NCI-H1436 treated with DMSO at 0.1 percent for 48 hours (cell line): ENCODE measurements around the gene CDH4.

ENCODE experiments used
- DNase-seq: peaks from one replicate; lab custom pipeline; 2025; lab: John Stamatoyannopoulos, UW

The CDH4 gene

DNA sequence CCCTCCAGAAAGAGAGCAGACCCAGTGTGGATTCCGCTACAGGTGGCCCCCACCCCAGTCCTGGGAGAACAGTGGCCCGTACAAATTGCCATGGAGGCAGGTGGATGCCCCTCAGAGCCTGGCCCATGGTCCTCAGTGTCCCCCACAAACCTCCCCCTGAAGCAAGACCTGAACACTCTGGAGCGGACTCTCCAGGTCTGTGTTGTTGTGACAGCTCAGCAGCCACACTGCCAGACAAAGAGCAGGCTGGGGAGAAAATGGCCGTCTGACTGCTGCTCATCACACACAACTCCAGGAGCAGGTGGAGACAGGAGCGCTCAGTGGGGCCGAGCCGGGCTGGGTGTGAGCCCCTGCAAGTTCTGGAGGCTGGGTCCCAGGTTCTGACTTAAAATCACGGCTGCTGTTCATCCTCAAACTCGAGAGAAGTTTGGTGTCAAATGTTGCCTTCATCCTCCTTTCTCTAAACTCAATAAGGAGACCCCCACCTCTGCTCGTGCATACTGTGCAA, 241.8 kb downstream of the CDH4 start:
- no peak for DNase-seq

DNA sequence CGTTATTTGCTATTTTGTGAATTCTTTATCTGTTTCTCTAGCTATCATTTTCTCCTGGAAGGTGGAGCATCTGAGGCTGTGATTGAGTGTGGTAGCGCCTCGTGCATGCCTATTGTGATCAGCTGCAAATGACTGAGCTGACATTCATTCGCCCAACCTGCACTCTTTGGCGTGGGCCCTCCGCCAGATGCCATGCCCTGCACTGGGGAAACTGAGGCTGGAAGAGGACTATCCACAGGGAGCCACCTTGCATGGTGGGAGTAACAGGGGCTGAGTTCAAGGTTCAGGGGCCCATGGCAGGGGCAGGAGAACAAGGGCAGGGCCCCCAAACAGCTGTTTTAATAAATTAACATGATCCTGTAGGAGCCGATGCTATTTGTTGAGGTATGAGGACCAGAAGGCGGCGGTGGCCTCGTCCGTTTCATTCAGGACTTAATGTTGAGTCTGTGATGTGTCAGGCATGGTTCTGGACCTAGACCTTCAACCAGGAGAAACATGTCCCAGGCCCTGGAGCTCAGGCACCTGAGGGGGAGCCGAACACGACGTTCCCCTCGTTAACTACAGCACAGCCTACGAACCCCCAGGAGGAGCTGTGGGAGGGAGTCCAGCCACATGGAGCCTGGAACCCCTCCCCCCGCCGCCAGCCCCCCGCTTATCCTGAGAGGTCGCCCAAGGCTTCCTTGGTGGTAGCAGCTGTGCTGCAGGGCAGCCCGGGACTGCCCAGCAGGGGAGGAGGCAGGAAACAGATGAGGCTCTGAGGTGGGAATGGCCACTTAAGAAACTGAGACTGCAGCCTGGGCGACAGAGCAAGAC, 242.9 kb downstream of the CDH4 start:
- DNase-seq = no peak

DNA sequence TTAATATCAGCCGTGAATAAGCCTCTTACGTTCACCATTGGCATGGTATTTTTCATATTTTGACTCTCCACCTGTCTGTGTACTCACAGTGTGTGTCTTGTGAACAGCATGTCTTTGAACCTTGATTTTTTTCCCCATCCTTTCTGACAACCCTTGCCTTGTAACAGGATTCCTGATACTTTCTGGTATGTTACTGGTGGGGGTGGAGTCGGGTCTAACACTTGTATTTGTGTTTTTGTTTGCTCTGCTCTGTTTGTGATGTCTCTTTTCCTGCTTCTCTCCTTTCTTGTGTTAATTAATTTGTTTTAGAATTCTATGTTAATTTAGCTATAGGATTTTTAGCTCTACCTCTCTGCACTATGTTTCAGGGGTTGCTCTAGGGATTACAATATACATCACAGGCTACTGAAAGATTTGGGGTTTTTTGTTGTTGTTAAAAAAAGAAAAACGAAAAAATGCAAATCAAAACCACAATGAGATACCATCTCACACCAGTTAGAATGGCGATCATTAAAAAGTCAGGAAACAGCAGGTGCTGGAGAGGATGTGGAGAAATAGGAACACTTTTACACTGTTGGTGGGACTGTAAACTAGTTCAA, 245.1 kb downstream of the CDH4 start:
- no peak for DNase-seq

DNA sequence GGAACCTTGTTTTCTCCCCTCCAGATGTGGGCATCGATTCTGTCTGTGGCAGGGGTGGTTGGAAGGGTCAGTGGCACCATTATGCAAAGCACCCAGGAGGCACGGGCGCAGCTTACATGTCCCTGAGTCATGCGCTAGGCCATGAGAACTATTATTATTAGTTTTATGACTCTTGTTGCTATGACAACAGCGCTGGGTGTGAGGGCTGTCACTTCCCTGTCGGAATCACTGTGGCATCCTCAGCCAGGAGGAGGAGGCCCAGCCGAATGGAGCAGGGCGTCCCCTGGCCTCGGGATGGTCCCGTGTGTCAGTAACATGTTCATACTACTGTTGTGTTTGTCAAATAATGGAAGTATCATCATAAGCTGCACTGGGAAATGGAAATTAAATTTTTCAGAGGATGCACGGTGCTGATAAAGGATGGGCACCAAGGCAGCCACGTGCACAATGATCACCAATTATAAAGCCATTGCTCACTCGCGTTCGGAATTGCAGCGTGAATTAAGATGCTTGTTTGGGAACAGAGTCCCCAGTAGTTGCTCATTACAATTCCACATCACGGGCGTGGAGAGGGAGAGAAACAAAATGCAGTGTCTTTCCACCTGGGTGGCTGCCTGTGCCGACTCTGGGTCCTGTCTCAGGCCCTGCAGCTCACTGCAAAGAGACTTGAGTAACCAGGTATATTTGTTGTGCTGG, 247.9 kb downstream of the CDH4 start:
- no peak for DNase-seq

DNA sequence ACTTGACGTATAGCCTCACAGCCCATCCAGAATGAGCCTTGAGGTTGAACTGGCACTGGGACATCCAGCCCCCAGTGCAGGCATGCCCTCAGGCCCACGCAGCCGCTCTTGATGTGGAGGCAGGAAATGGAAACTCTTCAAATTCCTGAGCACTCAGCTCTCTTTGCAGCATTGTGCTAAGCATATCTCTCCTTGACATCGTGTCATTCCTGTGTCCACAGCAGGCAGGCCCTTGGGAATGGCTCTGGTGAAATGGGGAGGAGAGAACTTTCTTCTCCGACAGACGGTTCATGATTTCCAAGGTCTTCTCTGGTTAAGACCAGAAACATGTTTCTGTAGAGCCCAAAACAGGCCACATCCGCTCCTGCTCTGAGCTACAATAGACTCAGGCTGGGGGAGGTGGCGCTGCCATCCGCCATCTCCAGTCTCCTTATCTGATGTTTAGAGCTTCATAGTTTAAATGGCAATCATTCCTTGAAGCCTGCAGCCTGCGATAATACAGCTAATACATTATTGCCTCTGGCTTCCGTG, 248.8 kb downstream of the CDH4 start:
- no peak for DNase-seq

DNA sequence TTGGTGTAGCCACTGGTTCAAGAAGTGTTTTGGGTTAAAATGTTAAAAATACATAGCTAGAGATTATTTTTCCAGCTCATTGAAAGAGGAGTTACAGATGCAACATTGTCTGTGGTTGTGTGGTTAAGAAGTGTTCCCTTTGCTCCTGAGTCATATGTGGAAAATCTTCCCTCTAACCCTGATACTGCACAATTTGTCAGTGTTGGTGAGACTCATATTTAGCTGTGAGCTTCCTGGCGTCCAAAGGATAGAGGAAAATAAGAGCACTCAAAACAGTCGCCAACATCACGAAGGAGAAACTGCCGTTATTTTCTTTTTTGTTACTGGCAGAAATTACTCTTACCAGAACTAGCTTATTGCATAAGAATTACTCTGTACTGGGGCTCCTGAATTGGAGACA, 250.4 kb downstream of the CDH4 start:
- DNase-seq = no peak

DNA sequence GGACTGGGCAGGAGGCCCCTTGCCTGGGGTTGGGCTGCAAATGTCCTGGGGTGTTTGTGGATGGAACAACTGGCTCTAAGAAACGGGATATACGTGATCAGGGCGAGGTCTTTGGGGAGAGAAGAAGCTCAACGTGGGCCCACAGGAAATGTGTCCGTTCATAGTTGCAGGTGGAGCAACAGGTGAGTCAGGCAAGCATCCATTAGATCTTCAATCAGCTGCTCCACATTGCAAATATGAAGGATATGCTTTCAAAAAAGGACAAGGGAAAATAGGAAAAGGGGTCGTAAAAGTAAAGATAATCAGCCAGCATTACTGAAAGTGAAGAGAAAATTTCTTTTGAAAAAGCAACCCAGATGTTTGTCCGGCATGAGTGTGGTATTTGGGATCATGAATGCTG, 251.0 kb downstream of the CDH4 start:
- no peak for DNase-seq

DNA sequence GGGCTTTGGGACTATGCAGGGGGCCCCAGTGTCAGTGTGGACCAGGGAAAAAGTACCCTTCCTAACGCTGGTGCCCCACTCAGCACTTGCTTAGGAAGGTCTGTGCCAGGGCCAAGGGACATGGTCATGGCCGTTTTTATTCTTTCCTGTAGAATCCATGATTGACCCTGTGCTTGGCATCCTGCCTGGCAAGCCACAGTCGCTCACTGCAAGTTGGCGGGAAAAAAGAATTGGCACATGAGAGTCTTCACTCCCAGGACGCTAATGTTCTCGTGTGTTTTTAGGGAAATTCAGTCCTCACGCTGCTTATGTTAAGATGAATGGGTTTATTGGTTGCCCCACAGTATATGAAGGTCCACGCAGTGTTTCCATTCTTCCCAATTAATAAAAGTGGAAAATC, 253.4 kb downstream of the CDH4 start:
- no peak for DNase-seq

DNA sequence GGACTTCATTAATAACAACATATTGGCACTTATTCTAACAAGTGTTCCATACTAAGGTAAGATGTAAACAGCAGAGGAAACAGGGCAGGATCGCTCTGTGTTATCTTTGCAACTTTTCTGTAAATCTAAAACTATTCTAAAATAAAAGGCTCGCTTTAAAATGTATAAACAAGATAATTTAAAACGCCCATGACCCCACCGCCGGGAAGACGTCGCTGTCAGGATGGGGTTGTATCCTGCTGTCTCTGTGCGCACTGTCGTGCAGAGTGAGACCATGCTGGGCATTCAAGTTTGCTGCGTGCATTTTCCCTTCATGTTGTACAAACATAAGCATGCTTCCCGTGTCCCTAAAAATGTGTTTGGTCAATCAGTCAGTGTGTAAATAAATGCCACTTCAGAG, 255.7 kb downstream of the CDH4 start:
- no peak for DNase-seq

DNA sequence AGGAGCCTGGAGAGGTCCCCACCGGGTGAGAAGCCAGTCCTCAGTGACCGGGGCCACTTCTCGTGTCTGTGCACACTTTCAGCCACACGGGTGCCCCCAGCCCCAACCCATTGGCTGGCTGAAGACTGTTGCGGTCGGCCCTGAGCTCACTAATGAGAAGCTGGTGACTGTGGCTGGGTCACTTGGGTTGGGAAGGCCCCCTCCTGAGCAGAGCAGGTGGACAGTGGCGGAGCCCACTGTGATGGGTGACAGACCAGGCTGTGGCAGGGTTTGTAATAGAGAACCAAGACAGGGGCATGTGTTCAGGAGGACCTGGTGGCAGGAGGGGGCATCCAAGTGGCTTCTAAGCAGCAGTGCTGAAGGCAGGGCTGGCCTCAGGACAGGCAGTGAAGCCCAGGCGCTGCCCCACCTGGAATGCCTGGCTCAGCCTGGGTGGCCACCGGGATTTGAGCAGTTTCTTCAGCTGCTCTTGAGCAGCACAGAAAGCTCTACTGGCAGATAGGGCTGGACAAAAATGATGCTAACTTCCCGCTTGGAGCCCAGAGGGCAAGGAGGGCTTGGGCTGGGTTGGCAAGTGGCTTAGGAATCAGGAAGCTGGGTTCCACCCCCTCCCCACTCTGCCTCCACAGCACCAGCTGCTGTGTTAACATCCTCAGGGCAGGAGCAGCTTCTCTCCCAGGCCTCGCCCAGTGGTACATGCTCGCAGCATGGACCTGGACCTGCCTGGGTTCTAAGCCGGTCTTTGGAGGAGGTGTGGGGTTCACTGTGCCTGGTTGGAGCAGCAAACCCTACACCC, 256.4 kb downstream of the CDH4 start:
- no peak for DNase-seq

DNA sequence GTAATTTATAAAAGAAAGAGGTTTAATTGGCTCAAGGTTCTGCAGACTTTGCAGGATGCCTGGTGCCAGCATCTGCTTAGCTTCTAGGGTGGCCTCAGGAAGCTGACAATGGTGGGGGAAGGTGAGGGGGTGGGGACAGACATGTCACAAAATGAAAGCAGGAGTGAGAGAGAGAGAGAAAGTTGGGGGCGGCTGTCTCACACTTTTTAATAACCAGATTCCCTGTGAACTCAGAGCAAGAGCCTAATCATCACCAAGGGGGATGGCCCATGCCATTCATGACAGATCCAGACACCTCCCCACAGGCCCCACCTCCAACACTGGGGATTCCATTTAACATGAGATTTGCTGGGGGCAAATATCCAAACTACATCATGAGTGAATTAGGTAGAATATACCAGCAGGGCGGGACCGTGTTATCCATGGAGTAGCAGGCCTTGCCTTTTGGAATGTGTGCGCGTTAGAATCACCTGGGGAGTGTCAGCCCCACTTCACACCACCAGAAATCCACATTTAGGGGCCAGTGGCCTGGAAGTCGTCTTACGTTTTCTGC, 258.8 kb downstream of the CDH4 start:
- DNase-seq = no peak

DNA sequence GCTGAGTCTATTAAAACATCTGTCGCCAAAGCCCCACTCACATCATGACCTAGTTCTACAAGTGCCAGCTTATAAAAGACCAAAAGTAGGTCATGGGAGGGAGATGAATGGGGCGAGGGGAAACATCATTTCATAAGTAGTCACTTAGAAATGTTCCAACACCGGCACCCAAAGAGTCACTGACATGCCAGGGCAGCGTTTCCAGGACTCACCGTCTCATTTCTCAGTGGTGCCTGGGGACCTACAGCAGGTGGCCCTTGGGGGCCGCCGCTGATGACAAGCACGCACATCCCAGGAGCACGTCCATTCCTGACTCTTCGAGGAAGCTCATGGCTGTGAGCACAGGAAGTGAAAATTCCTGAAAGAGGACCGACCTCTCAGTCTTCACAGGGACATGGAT, 260.4 kb downstream of the CDH4 start:
- DNase-seq = no peak

DNA sequence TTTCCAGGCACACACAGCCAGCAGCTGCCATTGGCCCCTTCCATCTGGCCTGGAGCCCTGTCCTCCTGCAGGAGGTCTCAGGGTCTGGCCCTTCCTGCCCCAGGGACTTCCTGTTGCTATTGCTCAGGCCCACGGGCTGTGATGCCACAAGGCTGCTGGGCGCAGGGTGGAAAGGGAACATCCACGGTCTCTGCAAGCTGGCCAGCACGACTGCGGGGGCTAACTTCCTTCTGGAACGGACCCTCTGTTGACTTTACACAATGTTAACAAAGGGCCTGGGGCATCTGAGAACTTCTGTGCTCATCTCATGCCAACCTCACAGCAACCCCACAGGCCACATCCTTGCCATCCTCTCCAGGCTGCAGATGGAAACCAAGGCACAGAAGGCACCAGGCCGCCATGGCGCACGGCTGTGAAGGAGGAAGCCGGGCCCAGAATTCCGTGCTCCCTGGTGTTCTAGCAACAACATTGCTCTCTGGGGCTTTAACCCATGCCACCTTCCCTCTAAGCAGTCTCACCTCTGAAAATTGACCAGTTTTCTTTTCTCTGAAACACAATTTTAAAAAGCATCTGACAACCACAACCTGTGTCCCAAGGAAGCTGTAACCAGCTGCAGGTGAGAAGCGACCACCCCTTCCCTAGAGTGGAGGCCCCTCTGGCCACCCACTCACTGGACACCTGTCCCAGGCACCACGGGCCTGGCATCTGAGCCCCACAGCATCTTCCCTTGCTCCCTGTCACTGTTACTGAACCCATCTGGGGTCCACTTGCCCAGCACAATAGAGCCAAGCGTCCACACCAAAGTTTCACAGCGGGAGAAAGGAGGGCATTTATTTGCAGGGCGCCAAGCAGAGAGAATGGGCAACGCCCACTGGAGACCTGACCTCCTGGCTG, 261.3 kb downstream of the CDH4 start:
- no peak for DNase-seq

DNA sequence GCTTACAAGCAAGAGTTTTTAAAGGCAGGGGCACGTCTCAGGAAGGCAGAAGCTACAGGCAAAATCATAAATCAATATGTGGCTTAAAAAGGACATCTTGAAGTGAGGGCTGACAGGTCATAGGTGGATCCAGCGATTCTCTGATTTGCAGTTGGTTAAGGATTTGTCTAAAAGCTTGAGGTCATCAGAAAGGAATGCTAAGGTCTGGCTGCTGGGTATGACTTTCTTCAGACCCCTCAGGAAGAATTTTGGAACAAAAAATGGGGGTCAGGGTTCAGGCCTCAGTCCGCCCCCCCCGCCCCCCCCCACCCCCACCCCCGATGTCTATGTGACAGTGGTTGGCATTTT, 261.9 kb downstream of the CDH4 start:
- no peak for DNase-seq

DNA sequence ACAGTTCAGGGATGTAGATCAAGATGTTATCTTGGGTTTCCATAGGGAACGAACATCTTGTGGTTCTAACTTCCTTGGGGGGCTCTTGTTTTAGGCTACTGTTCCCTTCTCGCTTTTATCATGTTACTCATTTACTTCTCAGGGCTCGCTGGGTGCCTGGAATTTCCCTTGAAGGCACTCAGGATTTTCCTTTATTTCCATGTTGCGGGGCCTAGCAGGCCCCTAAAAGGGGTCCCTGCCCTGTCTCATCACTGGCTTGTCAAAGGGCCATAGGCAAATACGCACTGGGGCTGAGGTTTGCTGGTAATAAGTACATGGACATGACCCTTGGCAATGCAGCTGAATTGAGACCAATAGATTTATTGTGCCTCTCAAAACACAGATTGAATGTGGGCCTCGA, 262.3 kb downstream of the CDH4 start:
- no peak for DNase-seq

DNA sequence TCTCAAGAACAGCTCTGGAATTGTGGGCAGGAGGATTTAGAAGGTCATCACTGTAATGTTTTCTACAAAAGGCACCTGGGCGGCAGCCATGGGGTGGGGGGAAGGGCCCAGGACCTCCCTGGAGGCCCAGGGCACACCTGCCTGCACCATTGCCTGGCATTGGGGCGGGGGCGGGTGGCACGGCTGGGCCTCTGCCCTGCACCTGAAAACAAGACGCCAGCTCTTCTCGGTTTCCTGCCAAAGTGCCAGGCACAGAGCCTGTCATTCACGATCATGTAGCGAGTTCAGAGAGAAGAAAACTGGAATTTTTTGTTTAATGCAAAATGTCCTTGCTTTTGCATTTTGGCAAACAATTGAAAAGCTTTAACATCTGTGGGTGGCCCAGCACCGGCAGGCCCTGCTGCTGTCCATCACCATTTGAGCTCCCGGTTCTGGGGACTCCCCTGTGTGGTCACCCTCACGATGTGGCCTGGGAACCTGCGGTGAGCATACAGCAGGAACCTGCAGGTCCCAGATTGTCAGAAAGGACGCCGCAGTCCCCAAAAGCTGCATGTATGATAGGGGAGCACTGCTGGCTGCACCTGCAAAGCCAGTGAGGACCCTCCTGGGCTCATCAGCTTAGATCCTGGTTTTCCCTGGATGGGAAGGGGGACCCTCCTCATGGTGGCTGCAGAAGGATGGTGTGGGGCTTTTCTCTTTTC, 262.9 kb downstream of the CDH4 start:
- no peak for DNase-seq

DNA sequence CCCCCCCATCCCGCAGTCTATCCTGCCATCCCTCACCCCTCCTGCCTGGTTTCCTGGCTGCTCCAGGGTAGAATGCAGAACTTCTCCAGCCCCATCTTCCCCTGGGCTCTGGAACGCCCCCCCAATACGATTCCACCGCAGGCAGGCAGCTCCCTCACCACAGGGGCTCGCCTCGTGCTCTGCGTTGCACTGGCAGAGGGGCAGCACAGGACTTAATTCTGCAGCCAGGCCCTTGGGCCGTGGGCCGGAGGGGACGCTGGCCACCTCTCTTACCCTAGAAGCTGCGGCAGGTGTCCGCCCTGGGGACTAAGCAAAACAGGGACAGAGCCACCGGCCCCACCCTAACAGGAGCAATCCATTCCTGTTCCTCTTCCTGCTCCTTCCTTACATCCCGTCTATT, 263.9 kb downstream of the CDH4 start:
- no peak for DNase-seq

DNA sequence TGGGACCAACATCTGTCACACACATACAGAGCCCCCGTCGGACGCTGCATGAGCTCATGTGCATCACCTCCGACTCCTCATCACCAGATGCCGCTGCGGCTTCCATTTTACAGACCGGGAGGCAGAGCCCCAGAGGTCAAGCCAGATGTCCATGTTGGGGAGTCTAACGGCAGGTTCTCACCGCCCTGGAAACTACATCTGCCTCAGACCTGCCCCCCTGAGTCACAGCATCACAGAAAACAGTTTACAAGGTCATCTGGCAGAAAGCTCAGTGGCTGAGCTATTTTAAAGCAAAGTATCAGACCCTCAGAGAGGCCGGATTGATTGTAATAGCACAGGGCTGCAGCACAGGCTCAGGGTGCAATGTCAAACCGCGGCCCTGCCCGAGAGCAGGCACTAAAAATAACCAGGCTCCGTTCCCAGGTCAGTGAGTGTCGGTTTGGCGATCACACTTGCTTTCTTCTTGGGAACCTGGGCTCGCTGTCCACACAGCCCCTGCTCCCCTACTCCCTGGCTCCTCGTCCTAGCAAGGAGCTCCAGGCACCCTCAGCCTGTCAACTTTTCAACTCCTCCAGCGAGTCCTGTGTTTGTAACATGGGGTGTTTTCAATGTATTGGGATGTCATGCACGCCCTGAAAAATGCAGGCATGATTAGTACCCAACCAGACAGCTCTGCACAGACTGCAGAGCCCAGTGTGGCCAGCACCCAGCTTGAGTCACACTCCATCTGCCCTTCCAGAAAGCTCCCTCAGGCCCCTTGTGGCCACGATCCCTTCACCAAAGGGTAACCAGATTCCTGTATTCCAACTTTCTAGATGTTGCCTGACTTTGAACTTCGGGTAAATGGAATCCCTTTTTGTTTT, 264.5 kb downstream of the CDH4 start:
- DNase-seq = no peak

DNA sequence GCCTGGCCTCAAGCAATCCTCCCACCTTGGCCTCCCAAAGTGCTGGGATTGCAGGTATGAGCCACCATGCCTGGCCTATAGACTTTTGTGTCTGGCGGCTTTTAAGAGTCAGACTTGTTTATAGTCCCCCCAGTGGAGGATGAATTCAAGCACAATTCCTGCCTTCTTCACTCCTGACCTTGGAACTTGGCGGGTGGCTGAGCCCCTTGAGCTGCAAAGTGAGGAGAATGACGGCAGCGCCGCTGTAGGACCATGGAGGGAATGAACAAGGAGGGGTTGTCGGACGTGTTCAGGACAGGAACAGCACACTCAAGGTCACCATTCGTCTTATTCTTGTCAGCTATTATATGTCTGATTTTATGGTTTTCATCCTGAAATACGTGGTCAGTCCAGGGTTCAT, 265.4 kb downstream of the CDH4 start:
- no peak for DNase-seq
